Measurements from ENCODE around the gene CNTLN.

DNA sequence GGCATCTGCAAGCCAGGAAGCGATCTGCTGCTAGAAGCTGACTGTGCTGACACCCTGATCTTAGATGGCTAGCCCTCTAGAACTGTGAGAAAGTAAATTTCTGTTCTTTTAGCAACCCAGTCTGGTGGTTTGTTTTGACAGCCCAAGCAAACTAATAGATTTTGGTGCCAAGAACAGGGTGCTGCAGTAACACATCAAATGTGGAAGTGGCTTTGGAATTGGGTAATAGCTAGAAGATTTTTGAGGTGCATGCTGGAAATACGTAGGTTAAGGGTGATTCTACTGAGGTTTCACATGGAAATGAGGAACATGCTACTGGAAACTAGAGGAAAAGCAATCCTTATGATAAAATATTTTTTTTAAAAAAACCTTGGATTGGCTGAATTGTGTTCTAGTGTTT is 290.5 kb downstream of the CNTLN start:
- TF ChIP-seq, protein P1, sequence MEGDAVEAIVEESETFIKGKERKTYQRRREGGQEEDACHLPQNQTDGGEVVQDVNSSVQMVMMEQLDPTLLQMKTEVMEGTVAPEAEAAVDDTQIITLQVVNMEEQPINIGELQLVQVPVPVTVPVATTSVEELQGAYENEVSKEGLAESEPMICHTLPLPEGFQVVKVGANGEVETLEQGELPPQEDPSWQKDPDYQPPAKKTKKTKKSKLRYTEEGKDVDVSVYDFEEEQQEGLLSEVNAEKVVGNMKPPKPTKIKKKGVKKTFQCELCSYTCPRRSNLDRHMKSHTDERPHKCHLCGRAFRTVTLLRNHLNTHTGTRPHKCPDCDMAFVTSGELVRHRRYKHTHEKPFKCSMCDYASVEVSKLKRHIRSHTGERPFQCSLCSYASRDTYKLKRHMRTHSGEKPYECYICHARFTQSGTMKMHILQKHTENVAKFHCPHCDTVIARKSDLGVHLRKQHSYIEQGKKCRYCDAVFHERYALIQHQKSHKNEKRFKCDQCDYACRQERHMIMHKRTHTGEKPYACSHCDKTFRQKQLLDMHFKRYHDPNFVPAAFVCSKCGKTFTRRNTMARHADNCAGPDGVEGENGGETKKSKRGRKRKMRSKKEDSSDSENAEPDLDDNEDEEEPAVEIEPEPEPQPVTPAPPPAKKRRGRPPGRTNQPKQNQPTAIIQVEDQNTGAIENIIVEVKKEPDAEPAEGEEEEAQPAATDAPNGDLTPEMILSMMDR (conservative IDR thresholded peaks at IDR 0.05 in 1 of 2, IDR thresholded peaks at IDR 0.05 in 1 of 2; ENCODE audit: extremely low read depth in 1 of 2, insufficient read depth in 1 of 2, low read depth in 1 of 2, low read length in 2 of 2) = no peak
- TF ChIP-seq EZH2 (IDR thresholded peaks at IDR 0.05; ENCODE audit: borderline replicate concordance, low read length) = no peak
